ENCODE data around the gene CIB4. TPM values are rescaled to one million over a fixed set of nuclear protein-coding genes. Genes with fewer than 3 reads are reported as not detected.

The CIB4 gene
- total and polyA plus RNA-seq, 2 of the 4 experiments (the other 2 are of a cell fraction), result not detected

- H3K9me1 ChIP-seq (ENCODE audit: insufficient read depth, low read length), result no peaks in the 10 kb centered on the region
- DNase-seq, result no peak
- H2AK5ac ChIP-seq (ENCODE audit: low read depth, low read length), result no peak overlapping the region
- TF ChIP-seq SMC3 (IDR thresholded peaks at IDR 0.05; ENCODE audit: low read depth, low read length) (no peak), USF2 (IDR thresholded peaks at IDR 0.05; ENCODE audit: low read depth, low read length) (no peak)
- no peak overlapping the region for H3K27ac ChIP-seq (ENCODE audit: insufficient read depth, low read length)
- 87% methylated on average over 3 of the region's 7 CpGs; no CpG with 5 or more reads in 1 of the 2 experiments for WGBS, 2 experiments (ENCODE audit: extremely low coverage in 2 of 2, insufficient read length in 1 of 2)
- H3K4ac ChIP-seq (ENCODE audit: low read depth, low read length), result no peak overlapping the region
- H3K4me1 ChIP-seq (ENCODE audit: control insufficient read depth, insufficient read depth, low read length), result no peaks in the 10 kb centered on the region
- no peak overlapping the region for H2BK120ac ChIP-seq (ENCODE audit: low read depth, low read length)
- H3K4me2 ChIP-seq (ENCODE audit: low read depth, low read length), result no peak overlapping the region
- H3K18ac ChIP-seq (ENCODE audit: low read depth, low read length), result no peak overlapping the region
- in situ Hi-C loops (cut with MboI; ENCODE audit: low sequenced_read_pairs), result no loop called here
- no peaks in the 10 kb centered on the region for H4K20me1 ChIP-seq (ENCODE audit: insufficient read depth, low read length)
- H2BK20ac ChIP-seq (ENCODE audit: low read depth, low read length), result no peak overlapping the region
- no peak overlapping the region for H3K23ac ChIP-seq (ENCODE audit: low read depth, low read length)
- no peak overlapping the region for H4K8ac ChIP-seq (ENCODE audit: low read depth in 2 of 2, low read length in 2 of 2)
- H3K9me3 ChIP-seq (ENCODE audit: control insufficient read depth, insufficient read depth, low read length), result no peaks in the 10 kb centered on the region
- H3K56ac ChIP-seq (ENCODE audit: extremely low read depth, insufficient read depth, low read length), result no peak overlapping the region
- H2AFZ ChIP-seq (replicated peaks; ENCODE audit: low read length, poor library complexity), result no peak overlapping the region
- no peak overlapping the region for H4K91ac ChIP-seq (ENCODE audit: insufficient read depth, low read depth, low read length)
- no peak overlapping the region for H2BK5ac ChIP-seq (ENCODE audit: low read depth, low read length, poor library complexity, severe bottlenecking)
- no peak overlapping the region for H4K5ac ChIP-seq (ENCODE audit: low read depth, low read length)
- no TSS peak for BruUV-seq (replicated peaks)
- no peak overlapping the region for H2BK15ac ChIP-seq (ENCODE audit: low read depth, low read length)
- intact Hi-C loops (cut with micrococcal nuclease), result no loop called here
- no peak overlapping the region for H3K9ac ChIP-seq (ENCODE audit: low read depth, low read length)
- dilution Hi-C loops (cut with HindIII; ENCODE audit: low sequenced_read_pairs, unreplicated experiment), result no loop called here
- no peak overlapping the region for H2AK9ac ChIP-seq (replicated peaks; ENCODE audit: low read depth, low read length, poor library complexity)
- no peaks in the 10 kb centered on the region for H3K36me3 ChIP-seq (ENCODE audit: control insufficient read depth, insufficient read depth, low read length)
- no peak overlapping the region for H3K14ac ChIP-seq (replicated peaks; ENCODE audit: low read depth, low read length)
- peaks cover 53% of the 10 kb centered on the region for H3K27me3 ChIP-seq (ENCODE audit: control insufficient read depth, insufficient read depth, low read length)
- no peak overlapping the region for H3K4me3 ChIP-seq (ENCODE audit: insufficient read depth, low read depth, low read length)
- ChIA-PET CTCF (no interaction called here), POLR2A (ENCODE audit: unreplicated experiment) (no interaction called here)
- H3K79me1 ChIP-seq (ENCODE audit: low read depth in 1 of 2, low read length in 2 of 2), result no peaks in the 10 kb centered on the region
- ATAC-seq (ENCODE audit: low read depth), result no peak
Measured at GRCh38 chr2:26595146-26595545, 46.0 kb downstream of the CIB4 start.

Data from IMR-90 (cell line).